Parathyroid adenoma (tissue), 2 donors: ENCODE results near the gene ANKRD44.

Experiments
- H2AFZ ChIP-seq: fragments of 300-600 bp; sonication (generic); one replicate; pipeline ENCODE4 v1.7.0; 2017; ENCODE audit warnings: antibody characterized with exemption, mild to moderate bottlenecking
- H3K27ac ChIP-seq: fragments of 300-600 bp; sonication (generic); one replicate; pipeline ENCODE4 v1.7.0; 2017
- H3K27me3 ChIP-seq: fragments of 300-600 bp; sonication (generic); one replicate; pipeline ENCODE4 v1.7.0; 2017; ENCODE audit warnings: low read length; ENCODE audit not compliant: control insufficient read depth, insufficient read depth
- H3K36me3 ChIP-seq: fragments of 300-600 bp; sonication (generic); one replicate; pipeline ENCODE4 v1.7.0; 2017; ENCODE audit warnings: low read length; ENCODE audit not compliant: control insufficient read depth, insufficient read depth
- H3K4me1 ChIP-seq: fragments of 300-600 bp; sonication (generic); one replicate; pipeline ENCODE4 v1.7.0; 2017; ENCODE audit warnings: control low read depth
- H3K4me2 ChIP-seq: fragments of 300-600 bp; sonication (generic); one replicate; pipeline ENCODE4 v1.7.0; 2017; ENCODE audit warnings: low read length
- H3K4me3 ChIP-seq: fragments of 300-600 bp; sonication (generic); one replicate; pipeline ENCODE4 v1.7.0; 2017; ENCODE audit warnings: low read depth, low read length
- H3K79me2 ChIP-seq: fragments of 300-600 bp; sonication (generic); one replicate; pipeline ENCODE4 v1.7.0; 2017; ENCODE audit warnings: control low read depth
- H3K9ac ChIP-seq: fragments of 300-600 bp; sonication (generic); one replicate; pipeline ENCODE4 v1.7.0; 2017; ENCODE audit warnings: mild to moderate bottlenecking
- H3K9me3 ChIP-seq: fragments of 300-600 bp; sonication (generic); one replicate; pipeline ENCODE4 v1.7.0; 2017; ENCODE audit warnings: low read length; ENCODE audit not compliant: control insufficient read depth
- CTCF ChIP-seq: fragments of 300-600 bp; sonication (generic); IDR thresholded peaks from one replicate; pipeline ENCODE4 v1.7.0; 2017; ENCODE audit warnings: antibody characterized with exemption, mild to moderate bottlenecking
- donor health status: primary hyperparathyroidism.

Gene ANKRD44

DNA sequence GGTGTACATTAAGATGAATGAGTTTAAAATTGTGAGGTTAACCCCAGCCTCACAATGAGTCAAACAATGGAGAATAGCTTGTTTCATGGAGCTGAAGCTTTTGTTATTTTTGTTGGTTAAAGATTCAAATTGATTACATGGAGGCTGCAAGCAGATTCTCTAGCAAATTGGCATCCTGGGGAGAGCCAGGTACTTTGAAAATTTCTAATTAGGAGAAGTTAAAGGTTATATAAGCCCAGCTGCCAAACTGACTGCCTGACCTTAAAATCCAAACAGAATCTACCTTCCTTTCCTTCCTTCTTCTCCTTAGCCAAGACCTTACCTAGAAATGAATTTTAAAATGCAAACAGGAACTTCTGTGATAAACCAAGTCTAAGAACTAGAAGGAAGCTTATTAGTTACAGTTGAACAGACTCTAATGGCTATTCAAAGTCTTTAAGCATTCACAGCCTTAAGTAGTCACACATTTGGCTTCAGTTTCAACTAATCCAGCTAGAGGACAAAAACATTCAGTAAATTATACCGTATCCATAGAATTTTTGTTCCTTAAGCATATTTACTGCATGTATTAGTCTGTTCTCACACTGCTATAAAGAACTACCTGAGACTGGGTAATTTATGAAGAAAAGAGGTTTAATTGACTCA lies 352.6 kb downstream of the ANKRD44 start:
- Histone ChIP-seq H3K36me3 (no peaks in the 10 kb centered on the region), H3K4me3 (no peak overlapping the region)
- TF ChIP-seq CTCF: no peak

DNA sequence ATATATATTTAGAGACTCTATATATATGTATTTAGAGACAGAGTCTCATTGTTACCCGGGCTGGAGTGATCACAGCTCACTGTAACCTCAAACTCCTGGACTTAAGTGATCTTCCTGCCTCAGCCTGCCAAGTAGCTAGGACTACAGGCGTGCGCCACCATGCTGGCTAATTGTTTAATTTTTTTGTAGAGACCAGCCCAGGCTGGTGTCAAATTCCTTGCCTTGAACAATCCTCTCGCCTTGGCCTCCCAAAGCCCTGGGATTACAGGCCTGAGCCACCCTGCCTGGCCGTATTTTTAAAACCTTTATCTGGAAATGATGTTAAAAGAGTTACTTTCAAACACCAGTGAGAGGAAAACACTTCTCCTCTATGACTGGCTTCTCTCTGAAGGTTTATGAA lies 353.1 kb downstream of the ANKRD44 start:
- H3K27ac ChIP-seq: no peak overlapping the region
- no peaks in the 10 kb centered on the region for H3K27me3 ChIP-seq
- H2AFZ ChIP-seq: no peak overlapping the region
- no peaks in the 10 kb centered on the region for H3K79me2 ChIP-seq
- no peaks in the 10 kb centered on the region for H3K4me1 ChIP-seq
- no peak overlapping the region for H3K9ac ChIP-seq
- no peak overlapping the region for H3K4me2 ChIP-seq
- H3K9me3 ChIP-seq: no peaks in the 10 kb centered on the region
- H3K36me3 ChIP-seq: no peaks in the 10 kb centered on the region
- no peak for TF ChIP-seq CTCF
- H3K4me3 ChIP-seq: no peak overlapping the region

More for the DNA sequence above, 352.6 kb downstream of the ANKRD44 start:
- Histone ChIP-seq H3K27me3 (no peaks in the 10 kb centered on the region), H2AFZ (no peak overlapping the region), H3K27ac (no peak overlapping the region), H3K9ac (no peak overlapping the region), H3K4me2 (no peak overlapping the region), H3K79me2 (no peaks in the 10 kb centered on the region), H3K9me3 (no peaks in the 10 kb centered on the region), H3K4me1 (no peaks in the 10 kb centered on the region)

DNA sequence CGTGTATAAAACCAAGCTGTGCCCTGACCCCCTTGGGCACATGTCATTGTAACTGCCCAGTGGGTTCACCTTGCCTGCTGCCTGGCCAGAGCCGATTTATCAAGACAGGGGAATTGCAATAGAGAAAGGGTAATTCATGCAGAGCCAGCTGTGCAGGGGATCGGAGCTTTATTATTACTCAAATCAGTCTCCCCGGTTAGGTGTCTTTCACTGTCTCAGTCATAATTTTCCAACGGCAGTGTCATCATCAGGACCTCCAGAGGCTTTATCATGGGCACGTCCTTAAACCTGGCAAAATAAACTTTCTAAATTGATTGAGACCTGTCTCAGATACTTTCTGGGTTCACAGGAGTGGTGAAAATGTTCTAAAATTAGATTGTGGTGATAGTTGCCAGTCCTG lies 354.5 kb downstream of the ANKRD44 start:
- H3K4me1 ChIP-seq: no peaks in the 10 kb centered on the region
- no peak overlapping the region for H3K27ac ChIP-seq
- no peaks in the 10 kb centered on the region for H3K79me2 ChIP-seq
- no peaks in the 10 kb centered on the region for H3K36me3 ChIP-seq
- no peaks in the 10 kb centered on the region for H3K27me3 ChIP-seq
- H2AFZ ChIP-seq: no peak overlapping the region
- H3K4me2 ChIP-seq: no peak overlapping the region
- H3K9me3 ChIP-seq: no peaks in the 10 kb centered on the region
- no peak overlapping the region for H3K4me3 ChIP-seq
- TF ChIP-seq CTCF: no peak
- no peak overlapping the region for H3K9ac ChIP-seq

- H3K4me3 ChIP-seq: no peak overlapping the region
- H3K36me3 ChIP-seq: no peaks in the 10 kb centered on the region
- no peaks in the 10 kb centered on the region for H3K79me2 ChIP-seq
- no peak for TF ChIP-seq CTCF
- H3K27ac ChIP-seq: no peak overlapping the region
- no peaks in the 10 kb centered on the region for H3K9me3 ChIP-seq
- H3K9ac ChIP-seq: no peak overlapping the region
- no peak overlapping the region for H2AFZ ChIP-seq
- H3K4me2 ChIP-seq: no peak overlapping the region
- H3K4me1 ChIP-seq: no peaks in the 10 kb centered on the region
- no peaks in the 10 kb centered on the region for H3K27me3 ChIP-seq
These were observed 355.5 kb downstream of the ANKRD44 start for GRCh38 chr2:196955036-196955435.

DNA sequence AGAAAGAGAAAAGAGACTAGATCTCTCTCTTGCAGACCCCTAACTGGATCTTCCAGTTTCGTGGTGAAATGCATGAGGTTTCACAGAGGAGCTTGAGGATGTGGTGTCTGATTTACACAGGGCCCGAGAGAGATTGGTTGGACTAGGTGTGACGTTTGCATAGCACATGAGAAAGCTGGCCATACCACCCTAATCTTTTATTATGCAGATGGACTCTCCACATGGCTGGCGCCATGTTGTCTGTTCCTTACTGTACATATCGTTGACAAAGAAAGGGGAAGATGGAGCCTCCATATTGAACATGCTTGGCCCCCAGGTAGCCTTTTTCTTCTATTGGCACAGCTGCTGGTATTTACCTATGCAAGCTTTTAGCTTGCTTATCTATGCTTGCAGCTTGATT lies 356.6 kb downstream of the ANKRD44 start:
- no peaks in the 10 kb centered on the region for H3K27me3 ChIP-seq
- H3K9ac ChIP-seq: no peak overlapping the region
- H2AFZ ChIP-seq: no peak overlapping the region
- H3K4me2 ChIP-seq: no peak overlapping the region
- H3K27ac ChIP-seq: no peak overlapping the region
- H3K9me3 ChIP-seq: no peaks in the 10 kb centered on the region
- no peak for TF ChIP-seq CTCF
- H3K4me1 ChIP-seq: no peaks in the 10 kb centered on the region
- H3K79me2 ChIP-seq: no peaks in the 10 kb centered on the region
- no peak overlapping the region for H3K4me3 ChIP-seq
- H3K36me3 ChIP-seq: no peaks in the 10 kb centered on the region
